ENCODE data around the gene DHRSX.

Gene DHRSX

DNA sequence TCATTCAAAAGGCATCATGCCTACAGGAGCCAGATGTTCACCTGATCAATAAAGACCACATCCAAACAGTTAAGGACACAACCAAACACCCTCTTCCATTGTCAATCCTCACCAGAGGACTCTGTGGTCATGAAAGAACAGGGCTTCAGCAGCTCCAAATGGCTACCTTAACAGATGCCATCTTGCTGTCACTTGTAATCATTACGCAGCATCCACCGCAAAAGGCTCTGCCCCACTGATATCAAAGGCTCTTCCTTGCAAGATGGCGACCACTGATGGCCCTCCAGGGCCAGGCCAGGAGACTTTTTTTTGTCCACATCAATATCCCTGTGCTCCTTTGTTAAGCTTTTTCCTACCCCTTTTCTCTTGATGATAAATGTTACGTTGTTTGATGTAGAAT is 157.4 kb downstream of the DHRSX start:
- no peaks in the 10 kb centered on the region for H3K36me3 ChIP-seq (ENCODE audit: insufficient read depth, low read length)
- no peaks in the 10 kb centered on the region for H3K4me1 ChIP-seq (ENCODE audit: insufficient read depth, low read length)
- H3K9ac ChIP-seq (ENCODE audit: low read depth, low read length): no peak overlapping the region
- H3K9me3 ChIP-seq (ENCODE audit: control insufficient read depth, insufficient read depth, low read length): no peaks in the 10 kb centered on the region

GRCh38 chrX:2342874-2343273 is 157.9 kb downstream of the DHRSX start:
- H3K4me1 ChIP-seq (ENCODE audit: insufficient read depth, low read length): no peaks in the 10 kb centered on the region
- H3K9ac ChIP-seq (ENCODE audit: low read depth, low read length): no peak overlapping the region
- H3K9me3 ChIP-seq (ENCODE audit: control insufficient read depth, insufficient read depth, low read length): no peaks in the 10 kb centered on the region
- H3K36me3 ChIP-seq (ENCODE audit: insufficient read depth, low read length): no peaks in the 10 kb centered on the region

DNA sequence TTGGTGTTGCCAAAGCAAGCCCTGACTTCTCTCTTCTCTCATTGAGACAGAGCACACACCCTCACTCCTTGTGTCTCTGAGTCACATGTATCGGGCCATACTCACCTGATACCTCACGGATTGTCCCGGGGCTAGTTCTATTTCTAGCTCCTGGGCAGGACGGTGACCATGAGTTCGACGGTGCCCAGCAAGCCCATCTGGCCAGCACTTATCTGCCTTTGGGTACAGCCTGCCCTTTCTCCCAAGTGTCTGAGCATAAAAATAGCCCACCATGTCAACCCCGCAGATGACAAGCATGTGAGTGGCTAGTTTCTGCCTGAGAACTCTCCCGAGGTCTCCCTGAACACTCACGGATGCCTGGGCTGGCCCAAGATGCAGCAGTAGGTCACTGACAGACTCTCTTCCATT is 158.5 kb downstream of the DHRSX start:
- Histone ChIP-seq H3K9ac (ENCODE audit: low read depth, low read length) (no peak overlapping the region), H3K36me3 (ENCODE audit: insufficient read depth, low read length) (no peaks in the 10 kb centered on the region), H3K9me3 (ENCODE audit: control insufficient read depth, insufficient read depth, low read length) (no peaks in the 10 kb centered on the region), H3K4me1 (ENCODE audit: insufficient read depth, low read length) (no peaks in the 10 kb centered on the region)

DNA sequence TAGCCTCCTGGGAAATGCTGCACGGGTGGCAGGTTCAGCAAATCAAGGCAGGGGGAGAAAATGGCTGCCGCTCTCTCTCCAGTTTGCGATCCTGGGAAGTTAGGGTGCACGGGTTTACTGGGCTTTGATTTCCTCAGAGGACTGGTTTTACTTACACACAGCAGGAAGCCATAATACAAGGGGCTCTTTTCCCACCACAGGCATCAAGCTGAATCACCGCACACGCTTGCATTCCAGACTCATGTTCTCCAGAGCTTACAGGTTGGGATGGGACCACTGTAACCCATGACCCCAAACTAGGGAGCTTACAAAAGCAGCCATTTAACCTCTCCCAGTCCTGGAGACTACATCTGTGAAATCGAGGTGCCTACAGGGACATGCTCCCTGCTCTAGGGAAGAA is 159.8 kb downstream of the DHRSX start:
- H3K36me3 ChIP-seq (ENCODE audit: insufficient read depth, low read length): no peaks in the 10 kb centered on the region
- H3K4me1 ChIP-seq (ENCODE audit: insufficient read depth, low read length): no peaks in the 10 kb centered on the region
- H3K9me3 ChIP-seq (ENCODE audit: control insufficient read depth, insufficient read depth, low read length): no peaks in the 10 kb centered on the region
- H3K9ac ChIP-seq (ENCODE audit: low read depth, low read length): no peak overlapping the region

GRCh38 chrX:2336181-2336580 is 164.6 kb downstream of the DHRSX start:
- H3K9ac ChIP-seq (ENCODE audit: low read depth, low read length): no peak overlapping the region
- H3K36me3 ChIP-seq (ENCODE audit: insufficient read depth, low read length): no peaks in the 10 kb centered on the region
- no peaks in the 10 kb centered on the region for H3K4me1 ChIP-seq (ENCODE audit: insufficient read depth, low read length)
- no peaks in the 10 kb centered on the region for H3K9me3 ChIP-seq (ENCODE audit: control insufficient read depth, insufficient read depth, low read length)

DNA sequence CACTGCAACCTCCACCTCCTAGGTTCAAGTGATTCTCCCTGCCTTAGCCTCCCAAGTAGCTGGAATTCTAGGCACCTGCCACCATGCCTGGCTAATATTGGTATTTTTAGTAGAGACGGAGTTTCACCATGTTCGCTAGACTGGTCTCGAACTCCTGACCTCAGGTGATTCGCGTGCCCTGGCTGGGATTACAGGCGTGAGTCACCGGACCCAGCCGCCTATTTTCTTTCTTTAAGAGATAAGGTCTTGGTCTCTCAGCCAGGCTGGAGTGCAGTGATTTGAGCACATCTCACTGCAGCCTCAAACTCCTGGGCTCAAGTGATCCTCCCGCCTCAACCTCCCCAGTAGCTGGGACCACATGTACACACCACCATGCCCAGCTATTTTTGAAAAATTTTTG is 166.5 kb downstream of the DHRSX start:
- H3K36me3 ChIP-seq (ENCODE audit: insufficient read depth, low read length): no peaks in the 10 kb centered on the region
- H3K9ac ChIP-seq (ENCODE audit: low read depth, low read length): no peak overlapping the region
- no peaks in the 10 kb centered on the region for H3K4me1 ChIP-seq (ENCODE audit: insufficient read depth, low read length)
- no peaks in the 10 kb centered on the region for H3K9me3 ChIP-seq (ENCODE audit: control insufficient read depth, insufficient read depth, low read length)

GRCh38 chrX:2332252-2332651 is 168.5 kb downstream of the DHRSX start:
- no peaks in the 10 kb centered on the region for H3K36me3 ChIP-seq (ENCODE audit: insufficient read depth, low read length)
- no peaks in the 10 kb centered on the region for H3K4me1 ChIP-seq (ENCODE audit: insufficient read depth, low read length)
- H3K9ac ChIP-seq (ENCODE audit: low read depth, low read length): no peak overlapping the region
- no peaks in the 10 kb centered on the region for H3K9me3 ChIP-seq (ENCODE audit: control insufficient read depth, insufficient read depth, low read length)

- Histone ChIP-seq H3K9ac (ENCODE audit: low read depth, low read length) (no peak overlapping the region), H3K36me3 (ENCODE audit: insufficient read depth, low read length) (no peaks in the 10 kb centered on the region), H3K9me3 (ENCODE audit: control insufficient read depth, insufficient read depth, low read length) (no peaks in the 10 kb centered on the region), H3K4me1 (ENCODE audit: insufficient read depth, low read length) (no peaks in the 10 kb centered on the region)
Measured at GRCh38 chrX:2330910-2331309, 169.9 kb downstream of the DHRSX start.

DNA sequence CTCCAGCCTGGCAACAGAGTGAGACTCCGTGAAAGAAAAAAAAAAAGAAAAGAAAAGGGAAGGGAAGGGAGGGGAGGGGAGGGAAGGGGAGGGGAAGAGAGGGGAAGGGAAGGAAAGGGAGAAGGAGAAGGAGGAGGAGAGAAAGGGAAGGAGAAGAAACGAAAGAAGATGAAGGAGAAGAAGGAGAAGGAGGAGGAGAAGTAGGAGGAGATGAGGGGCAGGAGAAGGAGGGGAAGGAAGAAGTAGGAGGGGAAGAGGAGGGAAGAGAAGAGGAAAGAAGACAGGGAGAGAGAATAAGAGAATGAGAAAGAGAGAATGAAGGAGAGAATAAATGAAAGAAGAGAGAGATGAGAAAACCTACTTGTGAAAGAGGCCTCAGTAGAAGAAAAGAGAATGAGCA is 170.3 kb downstream of the DHRSX start:
- no peak overlapping the region for H3K9ac ChIP-seq (ENCODE audit: low read depth, low read length)
- no peaks in the 10 kb centered on the region for H3K36me3 ChIP-seq (ENCODE audit: insufficient read depth, low read length)
- H3K9me3 ChIP-seq (ENCODE audit: control insufficient read depth, insufficient read depth, low read length): no peaks in the 10 kb centered on the region
- H3K4me1 ChIP-seq (ENCODE audit: insufficient read depth, low read length): no peaks in the 10 kb centered on the region

DNA sequence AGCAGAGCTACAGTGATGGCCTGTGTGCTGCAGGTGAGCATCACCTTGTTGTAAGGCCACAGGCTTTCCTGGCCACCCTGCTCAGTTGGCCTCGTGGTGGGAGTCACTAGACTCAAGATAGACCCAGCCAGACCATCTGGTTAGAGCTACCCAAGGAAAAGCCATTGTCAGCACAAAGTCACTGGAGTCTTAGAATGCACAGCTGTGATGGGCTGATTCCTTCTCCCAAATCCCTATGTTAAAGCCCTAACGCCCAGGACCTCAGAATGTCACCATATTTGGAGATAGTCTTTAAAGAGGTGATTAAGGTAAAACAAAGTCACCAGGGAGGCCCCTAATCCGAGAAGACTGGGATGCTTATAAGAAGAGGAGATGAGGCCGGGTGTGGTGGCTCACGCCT is 173.4 kb downstream of the DHRSX start:
- H3K9me3 ChIP-seq (ENCODE audit: control insufficient read depth, insufficient read depth, low read length): no peaks in the 10 kb centered on the region
- H3K4me1 ChIP-seq (ENCODE audit: insufficient read depth, low read length): no peaks in the 10 kb centered on the region
- H3K9ac ChIP-seq (ENCODE audit: low read depth, low read length): no peak overlapping the region
- H3K36me3 ChIP-seq (ENCODE audit: insufficient read depth, low read length): no peaks in the 10 kb centered on the region

DNA sequence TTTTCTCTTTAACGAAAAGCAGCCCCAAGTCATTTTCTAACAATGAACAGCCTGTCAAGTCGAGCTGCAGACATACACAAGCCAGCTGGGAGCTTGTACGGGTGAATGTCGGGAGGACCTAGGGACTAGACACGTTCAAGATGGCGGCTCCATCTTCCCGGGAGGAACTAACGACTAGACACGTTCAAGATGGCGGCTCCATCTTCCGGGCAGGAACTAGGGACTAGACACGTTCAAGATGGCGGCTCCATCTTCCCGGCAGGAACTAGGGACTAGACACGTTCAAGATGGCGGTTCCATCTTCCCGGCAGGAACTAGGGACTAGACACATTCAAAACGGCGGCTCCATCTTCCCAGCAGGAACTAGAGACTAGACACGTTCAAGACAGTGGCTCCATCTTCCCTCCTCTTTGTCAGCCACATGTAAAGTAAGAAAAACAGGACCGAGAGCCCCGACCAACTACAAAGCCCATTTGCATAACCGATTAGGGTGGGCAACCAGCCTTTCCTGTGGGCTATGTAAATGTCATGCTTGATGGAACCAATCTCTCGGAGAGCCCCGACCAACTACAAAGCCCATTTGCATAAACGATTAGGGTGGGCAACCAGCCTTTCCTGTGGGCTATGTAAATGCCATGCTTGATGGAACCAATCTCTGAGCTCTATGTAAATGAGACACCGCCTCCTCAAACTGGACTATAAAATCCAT is 175.5 kb downstream of the DHRSX start:
- peak overlapping the region; percentile 47; the same call in 1 of the 2 replicates for H3K9ac ChIP-seq (ENCODE audit: low read depth, low read length)
- H3K4me1 ChIP-seq (ENCODE audit: insufficient read depth, low read length): no peaks in the 10 kb centered on the region
- no peaks in the 10 kb centered on the region for H3K9me3 ChIP-seq (ENCODE audit: control insufficient read depth, insufficient read depth, low read length)
- H3K36me3 ChIP-seq (ENCODE audit: insufficient read depth, low read length): no peaks in the 10 kb centered on the region

DNA sequence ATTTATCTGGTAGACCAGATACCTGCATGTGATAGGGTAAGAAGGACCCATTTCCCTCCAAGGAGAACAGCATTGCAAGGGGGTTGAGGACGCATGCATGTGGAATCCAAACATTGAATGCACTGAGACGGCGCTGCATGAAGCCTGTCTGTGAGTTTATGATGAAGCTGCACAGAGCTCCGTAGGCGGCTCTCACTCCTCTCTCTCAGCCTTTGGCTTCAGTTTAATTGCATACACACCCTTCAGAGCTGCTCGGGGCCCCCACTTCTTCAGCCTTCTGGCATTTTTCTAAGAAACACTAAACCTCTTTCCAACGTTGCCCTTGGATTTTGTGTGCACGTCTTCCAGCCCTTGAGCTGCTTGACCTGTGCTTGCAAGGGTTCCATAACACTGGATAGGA is 176.6 kb downstream of the DHRSX start:
- Histone ChIP-seq H3K36me3 (ENCODE audit: insufficient read depth, low read length) (no peaks in the 10 kb centered on the region), H3K4me1 (ENCODE audit: insufficient read depth, low read length) (no peaks in the 10 kb centered on the region), H3K9me3 (ENCODE audit: control insufficient read depth, insufficient read depth, low read length) (no peaks in the 10 kb centered on the region), H3K9ac (ENCODE audit: low read depth, low read length) (no peak overlapping the region)

GRCh38 chrX:2321411-2321810 is 179.4 kb downstream of the DHRSX start:
- no peak overlapping the region for H3K9ac ChIP-seq (ENCODE audit: low read depth, low read length)
- no peaks in the 10 kb centered on the region for H3K9me3 ChIP-seq (ENCODE audit: control insufficient read depth, insufficient read depth, low read length)
- no peaks in the 10 kb centered on the region for H3K4me1 ChIP-seq (ENCODE audit: insufficient read depth, low read length)
- no peaks in the 10 kb centered on the region for H3K36me3 ChIP-seq (ENCODE audit: insufficient read depth, low read length)

- Histone ChIP-seq H3K36me3 (ENCODE audit: insufficient read depth, low read length) (no peaks in the 10 kb centered on the region), H3K4me1 (ENCODE audit: insufficient read depth, low read length) (no peaks in the 10 kb centered on the region), H3K9me3 (ENCODE audit: control insufficient read depth, insufficient read depth, low read length) (no peaks in the 10 kb centered on the region), H3K9ac (ENCODE audit: low read depth, low read length) (no peak overlapping the region)
Measured at GRCh38 chrX:2320580-2321327, 180.0 kb downstream of the DHRSX start.

GRCh38 chrX:2320089-2320488 is 180.7 kb downstream of the DHRSX start:
- H3K36me3 ChIP-seq (ENCODE audit: insufficient read depth, low read length): no peaks in the 10 kb centered on the region
- no peak overlapping the region for H3K9ac ChIP-seq (ENCODE audit: low read depth, low read length)
- no peaks in the 10 kb centered on the region for H3K9me3 ChIP-seq (ENCODE audit: control insufficient read depth, insufficient read depth, low read length)
- H3K4me1 ChIP-seq (ENCODE audit: insufficient read depth, low read length): no peaks in the 10 kb centered on the region

Measured in ES-I3 (cell line).